ENCODE data around the gene MAU2.

GRCh38 chr19:19404879-19405860, 84.5 kb downstream of the MAU2 start, which contains the start of gene GATAD2A:
- TF ChIP-seq CTCF (conservative IDR thresholded peaks at IDR 0.05; ENCODE audit: low read depth in 2 of 2) (no peak; a peak in 1 of 4 replicates), ZNF462 (CRISPR knock-in tag; IDR thresholded peaks at IDR 0.05) (no peak), CREB1 (CRISPR knock-in tag; IDR thresholded peaks at IDR 0.05; ENCODE audit: low read depth) (peak; percentile 22; the same call in 1 of the 2 replicates), REST (IDR thresholded peaks at IDR 0.05; ENCODE audit: unreplicated experiment) (no peak), EZH2 (IDR thresholded peaks at IDR 0.05; ENCODE audit: low read depth, unreplicated experiment) (no peak), STAT1 (IDR thresholded peaks at IDR 0.05; ENCODE audit: unreplicated experiment) (no peak), POLR2AphosphoS5 (IDR thresholded peaks at IDR 0.05; ENCODE audit: low read depth) (peak; percentile 69), EZH2phosphoT487 (IDR thresholded peaks at IDR 0.05; ENCODE audit: unreplicated experiment) (no peak), NANOG (IDR thresholded peaks at IDR 0.05; ENCODE audit: borderline replicate concordance) (no peak), ZNF331 (CRISPR knock-in tag; IDR thresholded peaks at IDR 0.05; ENCODE audit: low read depth) (no peak)
